Ovary (tissue), 9 donors: Measurements from ENCODE around the gene IPO9. TPM values are rescaled to one million over a fixed set of nuclear protein-coding genes. Genes with fewer than 3 reads are reported as not detected.

Source experiments
- DNase-seq, 5 donors: peaks; one replicate each; pipeline ENCODE4 v3.0.0-alpha.2; 2019 to 2020
- H3K27ac ChIP-seq, 2 donors: fragments of 200-600 bp; one replicate each; pipeline versions ENCODE4 v1.5.1 to v1.8.0; 2019 to 2022
- H3K27me3 ChIP-seq: fragments of 200-600 bp; one replicate; pipeline ENCODE4 v1.8.0; 2022
- H3K36me3 ChIP-seq: fragments of 200-600 bp; sonication (generic); one replicate; pipeline ENCODE4 v1.5.1; 2019
- H3K4me1 ChIP-seq: one replicate; pipeline ENCODE4 v1.8.1; 2013; ENCODE audit warnings: mild to moderate bottlenecking, moderate library complexity; ENCODE audit not compliant: insufficient read depth
- H3K4me3 ChIP-seq: fragments of 200-600 bp; sonication (generic); one replicate; pipeline ENCODE4 v1.5.1; 2017
- H3K9me3 ChIP-seq, 2 donors: fragments of 200-600 bp in 1 of 2; sonication (generic) in 1 of 2; one replicate each; pipeline versions ENCODE4 v1.5.1 to v1.8.1; 2013 to 2019; ENCODE audit warnings: mild to moderate bottlenecking in 1 of 2, moderate library complexity in 1 of 2
- EP300 ChIP-seq: sonication (generic); formaldehyde crosslinking; IDR thresholded peaks from one replicate; pipeline ENCODE4 v1.6.1; 2017; ENCODE audit warnings: antibody characterized with exemption
- POLR2A ChIP-seq: fragments of 450-650 bp; IDR thresholded peaks from one replicate; pipeline ENCODE4 v1.6.1; 2017; ENCODE audit warnings: antibody characterized with exemption, mild to moderate bottlenecking, moderate library complexity
- WGBS, 3 donors: extraction: QIAGEN DNeasy Blood & Tissue Kit in 1 of 3; methylation state at CpG; one replicate each; pipeline versions ENCODE4 v1.1.5 to v1.1.7; 2013 to 2017; 5-methylcytosine and 5-hydroxymethylcytosine counted together
- intact Hi-C, 4 donors: fragments of 100-400 bp; cut with DNase I; formaldehyde crosslinking; loops; one replicate each; pipeline versions ENCODE4 v1.11.0 to v1.15.1; 2022 to 2023
- microRNA counts: library from miRNA; unstranded; fragments of <30 nt; microRNA quantifications from one replicate; lab custom pipeline; 2016
- microRNA-seq, 3 donors: library from miRNA; unstranded; fragments of <30 nt; microRNA quantifications; one replicate each; pipeline versions ENCODE4 to v1.2.0, GENCODE V29; 2019 to 2020
- polyA plus RNA-seq, 2 donors: library from polyadenylated mRNA; stranded (reverse); fragments of 200-250 nt in 1 of 2; fragments of 350-450 nt in 1 of 2; fragmentation: Illumina TruSeq in 1 of 2; extraction: RNeasy Lipid Tissue Mini Kit (QIAGEN cat#74804) in 1 of 2; gene quantifications; one replicate each; pipeline ENCODE4 v1.2.3, GENCODE V29; 2013 to 2014
- small RNA-seq: library from RNA; depleted of rRNA; stranded (forward); fragments of <200 nt; gene quantifications from one replicate; pipeline ENCODE3, GENCODE V24; 2016
- total RNA-seq, 7 donors: library from RNA; depleted of rRNA in 2 of 7; stranded (reverse); fragments of >200 nt in 2 of 7; fragmentation: NEBNext Ultra II Directional in 3 of 7; extraction: Animal tissue kit (Norgen Biotek cat#: 25700) in 3 of 7; gene quantifications; one replicate each; pipeline versions ENCODE4 v1.1.0 to v1.2.4, GENCODE V29; 2016 to 2023
- TF ChIP-seq, protein P1 (sequence below), 3 donors: fragments of 450-650 bp in 2 of 3; fragments of 200-600 bp in 1 of 3; IDR thresholded peaks; one replicate each; pipeline versions ENCODE4 v1.5.1 to v1.8.0; 2016 to 2022; ENCODE audit warnings: antibody characterized with exemption in 3 of 3, mild to moderate bottlenecking in 1 of 3
- donor health status: DM: no; HTN: no; CAD: no; lungs with moderate emphysema.
- donor health status: DM: no; HTN: no; CAD: no.
- donor health status: Bipolar disorder and iron deficiency.
- donor health status: DM: yes; HTN: yes; CAD: no.
- donor health status: DM: no; HTN: no; CAD: no.
- donor health status: DM: yes; HTN: yes; CAD: no.

Gene IPO9
- total and polyA plus RNA-seq, 9 donors: 12.9 to 43.8 (median 39.4) TPM

DNA sequence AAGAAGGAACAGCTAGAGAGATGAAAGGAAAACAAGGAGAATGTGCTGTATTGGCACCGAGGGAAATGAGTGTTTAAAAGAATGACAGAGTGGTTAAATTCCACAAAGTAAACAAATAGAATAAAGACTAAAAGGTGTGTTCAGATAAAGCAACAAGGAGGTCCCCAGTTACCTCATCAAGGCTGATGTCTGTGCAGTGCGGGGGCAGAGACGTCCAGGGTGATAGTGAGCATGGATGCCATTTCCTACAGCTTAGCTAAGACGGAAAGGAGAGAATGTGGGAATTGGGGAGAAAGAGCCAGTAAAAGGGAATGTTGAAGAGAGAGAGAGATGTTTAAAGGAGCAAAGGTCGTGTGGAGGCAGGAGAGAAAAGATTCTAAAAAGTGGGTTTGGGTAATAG is 101.8 kb downstream of the IPO9 start:
- no peaks in the 10 kb centered on the region for H3K27me3 ChIP-seq
- no peaks in the 10 kb centered on the region for H3K9me3 ChIP-seq
- H3K4me3 ChIP-seq: no peak overlapping the region
- TF ChIP-seq, protein P1, sequence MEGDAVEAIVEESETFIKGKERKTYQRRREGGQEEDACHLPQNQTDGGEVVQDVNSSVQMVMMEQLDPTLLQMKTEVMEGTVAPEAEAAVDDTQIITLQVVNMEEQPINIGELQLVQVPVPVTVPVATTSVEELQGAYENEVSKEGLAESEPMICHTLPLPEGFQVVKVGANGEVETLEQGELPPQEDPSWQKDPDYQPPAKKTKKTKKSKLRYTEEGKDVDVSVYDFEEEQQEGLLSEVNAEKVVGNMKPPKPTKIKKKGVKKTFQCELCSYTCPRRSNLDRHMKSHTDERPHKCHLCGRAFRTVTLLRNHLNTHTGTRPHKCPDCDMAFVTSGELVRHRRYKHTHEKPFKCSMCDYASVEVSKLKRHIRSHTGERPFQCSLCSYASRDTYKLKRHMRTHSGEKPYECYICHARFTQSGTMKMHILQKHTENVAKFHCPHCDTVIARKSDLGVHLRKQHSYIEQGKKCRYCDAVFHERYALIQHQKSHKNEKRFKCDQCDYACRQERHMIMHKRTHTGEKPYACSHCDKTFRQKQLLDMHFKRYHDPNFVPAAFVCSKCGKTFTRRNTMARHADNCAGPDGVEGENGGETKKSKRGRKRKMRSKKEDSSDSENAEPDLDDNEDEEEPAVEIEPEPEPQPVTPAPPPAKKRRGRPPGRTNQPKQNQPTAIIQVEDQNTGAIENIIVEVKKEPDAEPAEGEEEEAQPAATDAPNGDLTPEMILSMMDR (IDR thresholded peaks at IDR 0.05): no peak
- TF ChIP-seq EP300: no peak
- no peak for TF ChIP-seq POLR2A
- no peaks in the 10 kb centered on the region for H3K36me3 ChIP-seq
- H3K4me1 ChIP-seq: peaks cover 10% of the 10 kb centered on the region
- no peak overlapping the region for H3K27ac ChIP-seq
- WGBS, 3 donors: 75 to 81% (median 76%) methylated on average over 5 of the region's 5 CpGs
- no peak for DNase-seq
- intact Hi-C loops: no loop called here

MicroRNAs within 50 kb of the gene (microRNA counts, 767-probe panel; counts per million panel counts)
- 530 counts per million, percentile 78 among the panel's probes with 10 or more counts for microRNA hsa-miR-1231 (lab: Ali Mortazavi, UCI)

Small RNA genes within 50 kb of the gene (microRNA-seq; reads per million reads assigned to microRNA genes)
- 0 to 0.16 (median 0) reads per million in 3 donors for gene MIR1231
- 0 reads per million in 3 donors for gene MIR6739

Small RNA genes within 50 kb of the gene (small RNA-seq; reads per million reads assigned to genes)
- gene MIR1231 (not detected), gene MIR6739 (not detected)

Other genes with a start within 250 kb of the IPO9 start
- 10 to 100 TPM; 16.8 to 37.9 (median 26.4) TPM for gene SHISA4, start 59.7 kb downstream of the IPO9 start, total RNA-seq
- gene SHISA4, start 59.7 kb downstream of the IPO9 start, polyA plus RNA-seq: 10 to 100 TPM; 11.3 to 29.9 TPM
- 100 to 1,000 TPM in 2 of 7 donors, 10 to 100 TPM in 5; 25.6 to 155 (median 67.2) TPM for gene LMOD1, start 117.4 kb downstream of the IPO9 start, total RNA-seq
- gene LMOD1, start 117.4 kb downstream of the IPO9 start, polyA plus RNA-seq: 100 to 1,000 TPM in 1 of 2 donors, 10 to 100 TPM in 1; 94.6 to 255 TPM
- 10 to 100 TPM; 19.9 to 38.1 (median 29.7) TPM for gene TIMM17A, start 126.3 kb downstream of the IPO9 start, total RNA-seq
- 10 to 100 TPM; 23.2 to 31.5 TPM for gene TIMM17A, start 126.3 kb downstream of the IPO9 start, polyA plus RNA-seq
- gene RNPEP, start 153.5 kb downstream of the IPO9 start, total RNA-seq: 10 to 100 TPM; 37.5 to 76.2 (median 43.9) TPM
- 10 to 100 TPM; 32.4 to 49.5 TPM for gene RNPEP, start 153.5 kb downstream of the IPO9 start, polyA plus RNA-seq
- gene ELF3, start 181.4 kb downstream of the IPO9 start, total RNA-seq: 1,000 to 10,000 TPM in 1 of 7 donors, 10 to 100 TPM in 2, 1 to 10 TPM in 2, under 1 TPM in 2; 0.35 to 1,154 (median 5.5) TPM
- 1 to 10 TPM in 1 of 2 donors, under 1 TPM in 1; 0.05 to 1.3 TPM for gene ELF3, start 181.4 kb downstream of the IPO9 start, polyA plus RNA-seq